Chondrocyte (in vitro differentiated cells): ENCODE measurements around the gene SLC66A2. TPM values are rescaled to one million over a fixed set of nuclear protein-coding genes. Genes with fewer than 3 reads are reported as not detected.

ENCODE experiments used
- DNase-seq: peaks from one replicate; pipeline ENCODE4 v3.0.0; 2021; ENCODE audit warnings: mixed read lengths, low spot score
- H3K27ac Mint-ChIP-seq: one replicate; pipeline ENCODE4 v1.8.0; 2021; ENCODE audit warnings: mild to moderate bottlenecking, moderate library complexity, mixed read lengths; ENCODE audit not compliant: unreplicated experiment
- H3K27me3 Mint-ChIP-seq: 2 replicates; pipeline ENCODE4 v1.8.0; 2021; ENCODE audit warnings: low read depth, mixed read lengths
- H3K36me3 Mint-ChIP-seq: 2 replicates; pipeline ENCODE4 v1.8.0; 2021; ENCODE audit warnings: low read depth, mixed read lengths
- H3K4me1 Mint-ChIP-seq: 2 replicates; pipeline ENCODE4 v1.8.0; 2021; ENCODE audit warnings: low read depth, mild to moderate bottlenecking, mixed read lengths
- H3K4me3 Mint-ChIP-seq: one replicate; pipeline ENCODE4 v1.8.0; 2021; ENCODE audit warnings: mild to moderate bottlenecking, moderate library complexity, mixed read lengths; ENCODE audit not compliant: unreplicated experiment
- H3K9me3 Mint-ChIP-seq: 2 replicates; pipeline ENCODE4 v1.8.0; 2021; ENCODE audit warnings: low read depth, mixed read lengths
- CTCF ChIP-seq: fragments of 200-600 bp; sonication (generic); IDR thresholded peaks from 2 replicates; pipeline ENCODE4 v1.5.0; 2021; ENCODE audit warnings: antibody characterized with exemption, mild to moderate bottlenecking, moderate library complexity
- total RNA-seq: library from RNA; stranded (reverse); gene quantifications from 3 replicates; pipeline ENCODE4 v1.2.1, GENCODE V29; 2021

Gene SLC66A2
- total RNA-seq, 1 donor from 2014 or later = 27.6 TPM

GRCh38 chr18:79971986-79972385, 20.5 kb upstream of the SLC66A2 start:
- Mint-ChIP-seq H3K27ac (no peak overlapping the region), H3K27me3 (no peaks in the 10 kb centered on the region)

GRCh38 chr18:79971211-79971952, 19.9 kb upstream of the SLC66A2 start:
- Mint-ChIP-seq H3K9me3 (no peaks in the 10 kb centered on the region), H3K27me3 (no peaks in the 10 kb centered on the region), H3K4me3 (no peak overlapping the region), H3K4me1 (peaks cover 4% of the 10 kb centered on the region), H3K36me3 (peaks cover 23% of the 10 kb centered on the region), H3K27ac (no peak overlapping the region)
- no peak for TF ChIP-seq CTCF
- no peak for DNase-seq

More at GRCh38 chr18:79971986-79972385, 20.5 kb upstream of the SLC66A2 start:
- no peak for DNase-seq
- no peak overlapping the region for H3K4me3 Mint-ChIP-seq
- H3K4me1 Mint-ChIP-seq = peaks cover 4% of the 10 kb centered on the region
- H3K9me3 Mint-ChIP-seq = no peaks in the 10 kb centered on the region
- no peak for TF ChIP-seq CTCF
- H3K36me3 Mint-ChIP-seq = peaks cover 23% of the 10 kb centered on the region

- no peaks in the 10 kb centered on the region for H3K27me3 Mint-ChIP-seq
- peaks cover 6% of the 10 kb centered on the region for H3K4me1 Mint-ChIP-seq
- no peak for DNase-seq
- no peak overlapping the region for H3K4me3 Mint-ChIP-seq
- peaks cover 21% of the 10 kb centered on the region for H3K36me3 Mint-ChIP-seq
- TF ChIP-seq CTCF = no peak
- no peaks in the 10 kb centered on the region for H3K9me3 Mint-ChIP-seq
- H3K27ac Mint-ChIP-seq = no peak overlapping the region
Measured at GRCh38 chr18:79970419-79971133, 19.1 kb upstream of the SLC66A2 start.

- Mint-ChIP-seq H3K4me1 (peaks cover 26% of the 10 kb centered on the region), H3K9me3 (no peaks in the 10 kb centered on the region), H3K36me3 (peaks cover 2% of the 10 kb centered on the region), H3K27me3 (no peaks in the 10 kb centered on the region), H3K4me3 (peak overlapping the region; percentile 63), H3K27ac (peak overlapping the region; percentile 87)
- peak; percentile 85 for DNase-seq
- TF ChIP-seq CTCF = no peak
Measured at GRCh38 chr18:79965119-79965902, 13.9 kb upstream of the SLC66A2 start.
